Activated CD4-positive, alpha-beta T cell treated with anti-CD3 and anti-CD28 coated beads, Interleukin-2, amount 50 U/mL, for 24 hours (primary cell): ENCODE data around the gene ERAL1.

Experiments used
- DNase-seq, 2 donors: peaks; one replicate each; pipeline ENCODE4 v3.0.0-alpha.2; 2020; ENCODE audit warnings: low read depth in 1 of 2, low spot score in 1 of 2

ERAL1 gene

DNA sequence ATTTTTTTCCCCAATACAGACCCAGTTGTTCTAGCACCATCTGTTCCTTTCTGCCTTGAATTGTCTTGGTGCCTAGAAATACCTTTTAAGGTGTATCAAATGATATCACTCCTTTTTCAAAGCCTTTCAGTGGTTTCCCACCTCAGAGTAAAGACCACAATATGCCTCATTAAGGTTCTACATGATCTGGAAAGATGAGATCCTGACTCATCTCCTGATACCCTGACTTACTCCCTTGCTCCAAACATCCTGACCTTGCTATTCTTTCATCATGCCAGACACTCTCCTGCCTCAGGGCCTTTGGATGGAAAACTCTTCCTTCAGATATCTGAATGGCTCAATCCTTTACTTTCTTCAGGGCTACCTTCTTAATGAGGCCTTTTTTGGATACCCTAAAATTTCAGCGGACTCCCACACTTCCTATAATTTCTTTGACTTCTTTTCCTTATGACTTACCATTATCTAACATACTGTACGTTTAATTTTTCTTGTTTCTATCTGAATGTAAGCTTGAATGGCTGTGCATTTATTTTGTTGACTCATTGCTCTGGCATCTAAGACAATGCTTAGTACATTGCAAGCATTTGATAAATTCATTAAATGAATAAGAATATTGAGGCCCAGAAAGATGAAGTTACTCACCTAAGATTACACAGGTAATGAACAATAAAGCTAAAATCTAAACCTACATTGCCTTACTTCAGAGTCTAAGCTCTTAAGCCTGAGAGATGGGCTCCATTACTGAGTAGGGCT lies 23.5 kb downstream of the ERAL1 start:
- DNase-seq, result no peak

DNA sequence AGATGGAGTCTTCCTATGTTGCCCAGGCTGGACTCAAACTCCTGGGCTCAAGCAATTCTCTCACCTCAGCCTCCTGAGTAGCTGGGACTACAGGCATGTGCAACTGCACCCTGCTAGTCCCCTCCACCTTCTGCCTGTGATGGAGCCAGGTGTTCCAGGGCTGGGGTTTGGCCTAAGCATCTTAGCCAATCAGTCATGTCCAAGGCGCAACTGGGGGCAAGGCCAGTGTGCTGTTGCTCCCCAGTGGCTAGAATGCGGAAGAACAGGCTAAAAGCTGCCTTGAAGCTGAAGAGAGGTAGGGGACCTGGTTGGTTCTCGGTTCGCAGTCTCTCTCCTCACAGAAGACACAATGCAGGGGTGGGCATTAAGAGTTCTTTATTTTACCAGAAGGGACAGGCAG lies 24.2 kb downstream of the ERAL1 start:
- DNase-seq, result no peak

DNA sequence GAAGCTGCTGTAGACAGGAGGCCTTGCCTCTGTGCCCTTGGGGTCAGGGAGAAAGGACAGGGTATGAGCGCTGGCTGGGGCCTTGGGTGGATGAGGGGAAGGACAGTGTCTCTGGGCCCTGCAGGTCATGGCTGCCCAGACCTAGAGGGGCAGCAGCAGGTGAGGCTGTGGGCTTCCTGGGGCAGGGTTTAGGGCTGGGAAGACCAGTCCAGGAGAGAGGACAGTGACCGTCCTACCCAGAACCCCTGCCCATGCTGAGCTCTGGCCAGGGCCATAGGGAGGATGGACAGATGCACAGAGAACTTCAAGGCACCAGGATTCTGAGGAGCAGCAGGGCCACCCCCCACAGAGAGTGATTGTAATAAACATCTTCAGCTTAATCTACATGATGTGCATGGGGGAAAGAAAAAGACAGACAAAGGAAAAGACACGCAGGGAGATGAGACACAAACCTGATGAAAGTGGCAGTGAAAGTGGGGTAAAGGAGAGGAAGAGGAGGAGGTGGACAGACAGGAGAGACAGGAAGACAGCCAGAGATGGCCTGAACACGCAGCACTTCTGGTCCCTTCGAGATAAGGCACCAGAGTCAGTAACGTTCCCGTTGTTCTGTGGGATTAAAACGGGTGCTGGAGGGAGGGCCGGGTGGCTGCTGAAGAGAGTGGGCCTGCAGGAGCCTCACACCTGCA lies 25.2 kb downstream of the ERAL1 start:
- DNase-seq, result no peak

DNA sequence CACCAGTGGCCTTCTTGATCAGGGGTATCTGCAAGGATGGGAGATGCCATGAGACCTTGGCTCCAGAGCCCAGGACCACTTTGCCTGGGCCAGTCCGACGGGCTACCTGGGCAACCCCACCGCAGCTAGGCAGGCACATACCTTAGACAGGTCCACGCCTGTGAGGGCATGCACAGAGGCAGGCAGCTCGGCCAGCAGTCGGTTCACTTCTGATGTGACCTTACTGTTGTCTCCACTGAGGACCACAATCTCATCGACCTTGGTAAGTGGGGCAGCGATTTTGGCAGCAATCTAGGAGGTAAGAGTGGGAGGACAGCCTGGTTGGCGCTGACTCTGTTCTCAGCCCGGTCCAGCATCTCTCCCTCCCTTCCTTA lies 25.7 kb downstream of the ERAL1 start:
- no peak for DNase-seq

DNA sequence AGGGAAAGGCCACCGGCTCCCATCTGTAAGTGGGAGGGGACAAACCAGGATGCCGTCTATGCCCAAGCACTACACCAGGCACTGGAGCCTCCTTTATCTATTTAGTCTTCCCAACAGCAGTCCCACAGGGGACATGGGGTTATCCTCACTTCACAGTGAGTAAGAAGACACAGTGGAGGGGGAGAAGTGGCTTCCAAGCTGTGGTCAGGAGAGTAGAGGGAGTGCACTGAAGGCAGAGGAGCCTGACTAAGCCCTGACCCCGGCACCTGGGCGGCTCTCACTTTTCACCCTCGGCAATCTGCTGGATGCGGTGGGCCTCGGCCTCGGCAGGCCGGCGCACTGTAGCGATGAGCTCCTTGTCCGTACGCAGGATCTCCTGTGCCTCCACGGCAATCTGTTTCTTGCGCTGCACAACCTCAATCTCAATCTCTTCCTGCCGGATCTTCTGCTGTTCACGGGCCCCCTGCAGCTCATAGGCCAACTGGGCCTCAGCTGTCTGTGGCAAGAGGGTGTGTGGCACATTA lies 26.8 kb downstream of the ERAL1 start:
- DNase-seq, result no peak

DNA sequence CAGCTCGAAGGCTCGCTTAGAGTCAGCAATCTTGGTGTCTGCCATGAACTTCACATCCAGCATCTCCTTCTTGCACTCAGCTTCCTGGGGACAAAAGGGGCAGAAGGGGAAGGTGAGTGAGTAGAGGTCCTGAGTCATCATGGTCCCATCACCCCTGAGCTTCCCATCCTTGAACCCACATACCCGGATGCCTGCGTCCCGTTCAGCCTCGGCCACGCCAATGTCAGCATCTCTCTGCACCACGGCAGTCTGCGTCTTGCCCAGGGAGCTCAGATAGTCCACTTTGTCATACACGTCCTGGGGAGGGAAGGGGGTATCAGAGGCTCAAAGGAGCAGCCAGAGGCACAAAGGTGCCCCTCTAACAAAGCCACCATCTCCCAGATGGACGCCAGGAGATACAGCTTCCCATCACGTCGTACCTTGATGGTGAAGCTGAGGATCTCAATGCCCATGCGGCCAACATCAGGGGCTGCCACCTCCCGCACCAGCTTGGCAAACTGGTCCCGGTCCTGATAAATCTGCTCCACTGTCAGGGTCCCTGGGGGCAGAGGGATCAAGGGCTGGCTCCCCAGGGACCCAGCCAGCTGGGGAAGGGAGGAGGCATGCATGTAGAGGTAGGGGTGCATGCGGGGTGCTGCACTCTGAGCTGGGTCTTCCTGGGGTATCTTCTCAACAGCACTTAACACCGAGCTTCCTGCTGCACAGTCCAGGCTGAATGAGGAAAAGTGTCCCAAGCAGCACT lies 27.5 kb downstream of the ERAL1 start:
- no peak for DNase-seq

DNA sequence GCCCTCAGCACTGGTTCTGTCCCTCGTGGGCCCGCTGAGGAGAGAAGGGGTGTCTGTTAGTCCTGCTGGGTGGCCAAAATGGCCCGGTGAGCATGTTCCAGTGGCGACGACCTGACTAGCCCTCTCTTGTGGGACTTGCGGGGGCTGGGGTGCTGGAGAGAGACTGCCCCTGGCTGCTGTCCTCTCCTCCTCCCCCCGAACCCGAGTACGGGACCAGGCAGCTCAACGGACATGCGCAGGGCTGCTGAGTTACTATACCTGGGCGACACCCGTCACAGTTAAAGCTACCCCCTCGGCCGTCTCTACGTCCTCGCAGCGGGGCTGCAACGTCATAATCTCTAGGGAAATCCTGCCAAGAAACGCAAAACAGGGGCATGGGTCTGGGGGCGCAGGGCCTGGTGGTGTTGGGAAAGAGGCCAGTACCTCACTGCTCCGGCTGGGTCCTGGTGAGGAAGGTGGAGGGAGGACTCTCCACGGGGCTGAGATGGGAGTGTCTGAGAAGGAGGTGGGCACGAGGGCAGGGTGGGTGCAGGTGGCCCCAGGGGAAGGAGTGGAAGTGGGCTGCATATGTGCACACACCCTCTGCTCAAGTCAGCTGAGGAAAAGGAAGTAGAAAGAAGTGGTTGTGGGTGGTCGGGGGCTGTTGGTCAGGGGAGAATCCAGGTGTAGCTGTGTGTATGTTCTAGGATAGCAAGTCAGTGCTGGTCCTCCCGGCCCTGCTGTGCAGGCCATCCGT lies 29.3 kb downstream of the ERAL1 start:
- DNase-seq, result no peak

DNA sequence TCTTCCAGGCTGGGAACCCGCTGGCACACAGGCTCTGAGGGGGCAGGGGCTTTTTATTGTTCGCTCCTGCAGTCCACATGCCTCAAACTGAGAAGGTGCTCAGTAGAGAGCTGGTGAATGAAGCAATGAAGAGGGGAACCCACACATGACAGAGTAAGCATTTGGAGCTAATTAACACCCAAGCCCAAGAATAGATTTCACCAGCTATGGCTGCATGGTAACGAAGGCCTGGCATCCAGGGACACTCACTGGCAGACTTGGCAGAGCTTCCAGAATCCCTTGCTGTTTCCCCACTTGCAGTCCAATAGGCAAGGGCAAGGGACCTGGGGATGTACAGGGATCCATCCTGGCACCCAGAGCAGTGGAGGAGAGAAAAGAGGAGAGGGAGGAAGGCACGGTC lies 30.5 kb downstream of the ERAL1 start:
- DNase-seq, result no peak

DNA sequence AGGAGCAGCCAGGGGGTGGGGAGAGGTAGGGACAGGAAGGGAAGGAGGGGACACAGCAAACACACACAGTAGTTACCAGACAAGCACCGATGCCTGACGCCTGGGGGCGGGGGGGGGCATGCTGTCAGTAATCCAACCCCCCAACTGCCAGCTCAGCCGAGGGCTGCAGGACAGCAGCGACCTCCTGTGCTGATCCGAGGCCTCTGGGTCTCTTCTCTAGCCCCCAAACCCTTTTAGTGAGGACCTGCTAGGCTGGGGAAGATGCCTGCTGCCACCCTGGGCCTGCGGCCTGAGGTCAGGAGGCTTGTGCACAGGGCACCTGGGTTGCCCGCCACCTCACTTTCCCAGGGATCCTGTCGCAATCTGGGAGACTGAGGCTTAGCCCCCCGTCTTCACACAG lies 31.1 kb downstream of the ERAL1 start:
- no peak for DNase-seq

DNA sequence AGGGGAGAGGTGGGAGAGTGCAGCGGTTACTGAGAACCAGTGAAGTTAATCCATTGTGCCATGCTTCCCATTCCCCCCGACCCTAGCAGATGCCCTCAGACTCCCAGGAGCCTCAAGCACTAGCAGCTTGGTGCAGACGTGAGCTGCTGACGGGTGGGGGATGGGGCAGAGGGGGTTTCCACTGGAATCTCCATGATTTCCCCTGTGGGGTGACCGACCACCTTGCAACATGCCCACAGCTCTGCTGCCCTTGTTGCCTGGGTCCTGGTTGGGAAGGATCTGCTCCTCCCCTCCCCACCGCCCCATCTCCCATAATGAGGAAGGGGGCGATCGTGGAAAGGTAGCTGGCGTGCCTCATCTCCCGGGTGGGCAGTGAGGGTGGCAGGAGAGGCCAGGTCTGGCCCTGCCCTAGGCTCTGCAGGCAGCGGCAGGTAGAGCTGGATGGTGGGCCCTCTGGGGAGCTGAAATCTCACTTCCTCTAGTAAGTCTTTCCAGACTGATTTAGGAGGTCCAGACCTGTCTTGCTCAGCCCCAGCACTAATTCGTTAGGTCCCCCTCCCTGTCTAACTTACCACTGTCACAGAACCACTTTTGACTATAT lies 33.2 kb downstream of the ERAL1 start:
- no peak for DNase-seq

DNA sequence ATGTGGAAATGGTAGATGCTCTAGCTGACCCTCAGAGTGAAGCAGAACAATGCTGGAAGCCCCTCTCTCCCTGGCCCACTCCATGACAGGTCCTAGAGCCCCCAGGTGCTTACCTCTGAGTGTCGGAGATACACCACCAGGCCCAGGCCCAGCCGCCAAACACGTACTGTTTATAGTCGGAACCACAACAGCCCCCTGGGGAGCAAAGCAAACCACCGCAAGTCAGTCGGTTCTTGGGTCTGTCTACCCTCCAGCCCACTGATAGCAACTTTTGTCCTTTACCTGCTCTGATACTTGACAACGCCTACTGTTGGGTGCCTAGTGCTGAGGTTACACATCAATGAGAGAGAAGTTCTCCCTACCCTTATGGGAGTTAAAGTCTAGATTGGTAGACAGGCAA lies 34.0 kb downstream of the ERAL1 start:
- DNase-seq, result no peak

DNA sequence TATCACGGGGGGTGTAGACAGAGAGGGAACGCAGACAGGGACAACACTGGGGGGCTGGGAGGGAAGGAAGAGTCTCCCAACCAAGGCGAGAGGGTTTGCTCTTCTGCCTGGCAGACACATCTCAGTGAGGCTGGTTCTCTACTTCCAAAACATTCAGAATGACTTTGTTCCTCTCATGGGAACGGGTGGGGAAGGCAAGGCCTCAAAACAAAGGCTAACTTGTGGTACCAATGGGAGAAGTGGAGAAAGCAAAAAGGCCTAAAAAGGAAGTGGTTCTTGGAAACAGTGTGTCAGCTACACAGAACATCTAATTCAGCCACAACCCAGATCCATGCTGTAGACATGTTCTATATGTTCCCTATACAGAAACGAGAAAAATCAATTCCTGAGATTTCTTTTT lies 35.2 kb downstream of the ERAL1 start:
- no peak for DNase-seq

DNA sequence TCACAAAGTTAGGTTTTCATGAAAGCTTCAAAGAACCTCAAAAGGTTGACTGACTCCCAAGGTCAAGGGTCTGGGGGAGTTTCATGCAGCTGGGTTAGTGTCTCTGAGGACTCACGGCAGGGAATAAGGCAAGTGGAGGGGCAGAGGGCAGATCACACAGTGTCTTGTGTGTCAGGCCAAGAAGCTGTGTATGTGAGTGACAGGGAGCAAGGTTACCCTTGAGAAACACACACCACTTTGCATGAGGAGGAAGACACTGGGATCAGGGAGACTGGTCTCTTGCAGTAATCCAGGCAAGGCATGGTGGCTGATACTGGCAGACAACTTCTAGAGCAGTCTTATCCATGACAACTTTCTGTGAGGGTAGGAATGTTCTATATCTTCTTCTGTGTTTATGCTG lies 36.4 kb downstream of the ERAL1 start:
- DNase-seq, result no peak

DNA sequence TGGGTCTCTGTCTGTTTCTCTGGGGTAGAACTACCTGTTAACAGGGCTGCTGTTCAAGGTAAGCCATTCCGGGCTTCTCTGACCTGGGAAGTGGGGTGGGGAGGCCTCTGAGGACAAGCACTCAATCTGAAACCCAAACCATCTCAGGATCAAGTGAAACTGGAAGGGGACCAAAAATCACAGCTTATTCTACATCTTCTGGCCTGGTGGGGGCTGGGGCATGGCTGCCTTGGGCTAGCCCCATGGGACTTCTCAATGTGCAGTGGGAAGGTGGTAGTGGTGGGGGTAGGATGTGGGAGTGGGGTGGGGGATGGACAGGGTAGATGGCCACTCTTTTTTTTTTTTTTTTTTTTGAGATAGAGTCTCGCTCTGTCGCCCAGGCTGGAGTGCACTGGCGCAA lies 37.2 kb downstream of the ERAL1 start:
- no peak for DNase-seq

DNA sequence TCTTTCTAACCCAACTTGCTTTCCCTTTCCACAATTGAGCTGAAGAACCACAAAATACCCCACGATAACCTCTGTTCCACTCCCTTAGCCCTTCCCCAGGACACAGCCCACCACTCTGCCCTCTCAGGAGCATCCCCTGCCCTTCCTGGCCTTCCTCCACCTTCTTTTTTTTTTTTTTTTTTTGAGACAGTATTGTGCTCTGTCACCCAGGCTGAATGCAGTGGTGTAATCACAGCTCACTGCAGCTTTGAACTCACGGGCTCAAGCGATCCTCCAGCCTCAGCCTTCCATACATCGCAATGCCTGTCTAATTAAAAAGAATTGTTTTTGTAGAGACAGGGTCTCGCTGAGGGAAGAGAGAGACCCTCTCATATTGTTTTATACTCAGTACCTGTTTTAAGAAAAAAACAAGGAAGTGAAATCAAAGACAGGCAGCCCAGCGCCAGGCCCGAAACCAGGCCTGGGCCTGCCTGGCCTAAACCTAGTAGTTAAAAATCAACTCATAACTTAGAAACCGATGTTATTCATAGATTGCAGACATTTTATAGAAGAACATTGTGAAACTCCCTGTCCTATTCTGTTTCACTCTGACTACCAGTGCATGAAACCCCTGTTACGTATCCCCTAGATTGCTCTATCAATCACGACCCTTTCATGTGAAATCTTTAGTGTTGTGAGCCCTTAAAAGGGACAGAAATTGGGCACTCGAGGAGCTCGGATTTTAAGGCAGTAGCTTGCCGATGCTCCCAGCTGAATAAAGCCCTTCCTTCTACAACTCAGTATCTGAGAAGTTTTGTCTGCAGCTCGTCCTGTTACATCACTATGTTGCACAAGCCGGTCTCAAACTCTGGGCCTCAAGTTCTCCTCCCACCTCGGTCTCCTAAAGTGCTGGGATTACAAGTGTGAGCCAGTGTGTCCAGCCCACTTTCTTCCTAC lies 38.7 kb downstream of the ERAL1 start:
- peak; percentile 7 to 9 for DNase-seq

DNA sequence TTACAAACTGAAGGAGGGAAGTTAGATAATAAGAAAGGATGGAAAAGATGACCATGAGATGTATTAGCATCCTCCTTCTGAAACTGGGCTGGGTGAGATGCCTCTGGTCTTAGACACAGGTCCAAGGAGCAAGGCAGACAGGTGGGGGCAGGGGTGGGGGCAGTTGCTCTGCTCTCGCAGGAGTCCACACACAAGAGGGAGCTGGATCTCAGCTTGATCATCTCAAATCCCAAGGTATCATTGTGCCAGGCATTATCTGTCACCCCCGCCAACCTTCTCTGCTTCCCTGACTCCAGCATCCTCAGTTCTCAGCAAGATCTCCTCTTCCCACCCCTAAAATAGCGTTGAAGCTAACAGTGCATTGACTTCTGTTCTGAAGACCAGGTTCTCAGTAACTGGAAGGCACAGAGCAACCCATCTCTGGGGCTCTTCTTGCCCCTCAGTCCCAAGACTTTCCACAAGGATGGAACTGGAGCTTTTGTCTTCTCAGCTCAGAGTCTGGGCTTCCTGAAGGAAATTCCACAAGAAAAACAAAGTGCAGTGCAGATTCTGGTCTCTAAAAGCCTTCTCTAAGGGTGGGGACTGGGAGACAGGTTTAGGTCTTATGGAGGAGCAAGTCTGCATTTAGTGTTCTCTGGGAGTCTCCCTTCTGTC lies 41.1 kb downstream of the ERAL1 start:
- no peak for DNase-seq

DNA sequence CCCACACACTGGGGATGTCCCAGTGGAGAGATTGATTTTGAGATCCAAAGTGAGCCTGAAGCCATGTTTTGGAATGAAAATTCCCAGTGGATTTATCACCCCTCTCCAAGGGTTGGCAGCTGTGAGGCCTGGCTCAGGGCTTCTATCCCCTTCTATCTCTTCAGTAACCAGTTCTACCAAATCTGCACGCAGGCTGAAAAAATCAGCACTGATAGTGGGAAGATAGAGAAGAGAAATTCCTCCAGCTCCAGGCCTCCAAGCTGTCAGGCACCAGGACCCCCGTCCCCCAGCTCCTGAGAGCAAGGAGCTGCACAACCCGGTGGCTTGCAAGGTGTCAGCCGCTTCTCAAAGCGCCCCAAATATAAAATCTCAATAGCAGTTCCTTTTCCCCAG lies 41.7 kb downstream of the ERAL1 start:
- no peak for DNase-seq

DNA sequence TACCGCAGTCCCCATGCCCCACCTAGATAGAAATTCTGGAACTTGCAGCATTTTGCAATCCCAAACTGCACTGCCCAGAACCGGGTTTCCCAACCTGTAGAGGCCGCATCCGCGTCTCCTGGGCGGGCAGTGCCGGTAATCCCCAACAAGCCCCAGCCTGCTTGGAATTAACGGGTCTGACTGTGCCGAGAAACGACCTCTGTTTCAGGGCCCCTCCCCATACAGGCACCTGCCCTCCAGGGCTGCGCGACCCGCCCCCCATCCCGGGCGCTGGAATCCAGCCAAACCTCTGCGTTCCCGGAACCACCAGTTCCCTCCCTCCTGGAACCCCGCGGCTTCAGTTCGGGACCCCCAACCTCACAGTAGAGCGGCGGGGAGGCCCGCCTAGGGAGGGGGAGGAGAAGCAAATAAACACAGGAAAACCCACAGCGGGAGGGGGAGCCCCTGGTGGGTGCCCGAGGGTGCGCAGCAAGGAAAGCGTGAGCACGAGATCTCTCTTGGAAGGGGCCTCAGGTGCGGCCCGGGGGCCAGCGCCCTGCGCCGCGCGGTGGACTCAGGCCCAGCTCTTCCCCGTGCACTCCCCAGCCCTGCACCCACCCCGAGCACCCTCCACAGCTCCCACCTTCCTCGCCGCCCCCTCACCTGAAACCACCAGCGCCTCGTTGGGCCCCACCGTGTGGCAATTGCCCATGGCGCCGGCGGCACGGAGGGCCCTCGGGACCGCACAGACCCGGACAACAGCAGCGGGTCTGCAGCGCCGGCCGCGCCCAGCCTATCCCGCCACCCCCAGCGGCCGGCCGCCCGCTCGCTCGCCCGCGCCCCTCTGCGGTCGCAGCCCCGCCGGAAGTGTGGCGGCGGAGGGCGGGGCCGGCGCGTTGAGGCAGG lies 42.3 kb downstream of the ERAL1 start, which contains the start of gene FLOT2:
FLOT2 (minus strand) TSS at position 850 of the 885 bp plus-strand sequence; CDS start at position 691, 159 bp downstream.
- DNase-seq, result peak; percentile 40 to 53
